Lower leg skin (tissue), 3 donors: Measurements from ENCODE around the gene GGNBP2.

Experiments
- CTCF ChIP-seq, 3 donors: fragments of 450-650 bp; IDR thresholded peaks; one replicate each; pipeline ENCODE4 v1.5.1; 2016; ENCODE audit warnings: antibody characterized with exemption in 3 of 3, mild to moderate bottlenecking in 3 of 3, moderate library complexity in 2 of 3
- POLR2A ChIP-seq, 2 donors: fragments of 450-650 bp; IDR thresholded peaks; one replicate each; pipeline ENCODE4 v1.6.1; 2016 to 2017; ENCODE audit warnings: antibody characterized with exemption in 2 of 2, mild to moderate bottlenecking in 1 of 2, moderate library complexity in 1 of 2

GRCh38 chr17:36599546-36600250, 55.0 kb downstream of the GGNBP2 start:
- TF ChIP-seq CTCF (IDR thresholded peaks at IDR 0.05) (no peak), POLR2A (IDR thresholded peaks at IDR 0.05) (no peak)
